HCT116 (cell line): ENCODE measurements around the gene GDNF.

Experiments
- FOSL1 ChIP-seq: IDR thresholded peaks from 2 replicates; pipeline ENCODE4 v1.6.1; 2012; ENCODE audit warnings: low read depth
- JUND ChIP-seq: IDR thresholded peaks from 2 replicates; pipeline ENCODE4 v1.6.1; 2012
- MAX ChIP-seq: IDR thresholded peaks from 2 replicates; pipeline ENCODE4 v1.6.1; 2012
- RAD21 ChIP-seq: IDR thresholded peaks from 2 replicates; pipeline ENCODE4 v1.6.1; 2012; ENCODE audit warnings: low read depth, mild to moderate bottlenecking

- no peak for TF ChIP-seq RAD21
- TF ChIP-seq MAX = no peak
- no peak for TF ChIP-seq JUND
- TF ChIP-seq FOSL1 = no peak
These were observed 5.1 kb downstream of the GDNF start for GRCh38 chr5:37834542-37835379.
